Prostate gland (tissue), 2 donors: ENCODE measurements around the gene SHANK3.

Source experiments
- POLR2A ChIP-seq: fragments of 450-650 bp; IDR thresholded peaks from one replicate; pipeline ENCODE4 v1.6.1; 2016; ENCODE audit warnings: antibody characterized with exemption, mild to moderate bottlenecking
- POLR2AphosphoS5 ChIP-seq: sonication (generic); formaldehyde crosslinking; IDR thresholded peaks from one replicate; pipeline ENCODE4 v1.6.1; 2017; ENCODE audit warnings: antibody characterized with exemption
- TF ChIP-seq, protein P1 (sequence below), 4 experiments: fragments of 200-600 bp in 2 of 4; fragments of 450-650 bp in 2 of 4; sonication (generic) in 2 of 4; IDR thresholded peaks; 1 replicate in 3 of 4; 2 replicates in 1 of 4; pipeline ENCODE4 v1.5.1; 2016 to 2019; ENCODE audit warnings: antibody characterized with exemption in 4 of 4, mild to moderate bottlenecking in 2 of 4, moderate library complexity in 2 of 4

DNA sequence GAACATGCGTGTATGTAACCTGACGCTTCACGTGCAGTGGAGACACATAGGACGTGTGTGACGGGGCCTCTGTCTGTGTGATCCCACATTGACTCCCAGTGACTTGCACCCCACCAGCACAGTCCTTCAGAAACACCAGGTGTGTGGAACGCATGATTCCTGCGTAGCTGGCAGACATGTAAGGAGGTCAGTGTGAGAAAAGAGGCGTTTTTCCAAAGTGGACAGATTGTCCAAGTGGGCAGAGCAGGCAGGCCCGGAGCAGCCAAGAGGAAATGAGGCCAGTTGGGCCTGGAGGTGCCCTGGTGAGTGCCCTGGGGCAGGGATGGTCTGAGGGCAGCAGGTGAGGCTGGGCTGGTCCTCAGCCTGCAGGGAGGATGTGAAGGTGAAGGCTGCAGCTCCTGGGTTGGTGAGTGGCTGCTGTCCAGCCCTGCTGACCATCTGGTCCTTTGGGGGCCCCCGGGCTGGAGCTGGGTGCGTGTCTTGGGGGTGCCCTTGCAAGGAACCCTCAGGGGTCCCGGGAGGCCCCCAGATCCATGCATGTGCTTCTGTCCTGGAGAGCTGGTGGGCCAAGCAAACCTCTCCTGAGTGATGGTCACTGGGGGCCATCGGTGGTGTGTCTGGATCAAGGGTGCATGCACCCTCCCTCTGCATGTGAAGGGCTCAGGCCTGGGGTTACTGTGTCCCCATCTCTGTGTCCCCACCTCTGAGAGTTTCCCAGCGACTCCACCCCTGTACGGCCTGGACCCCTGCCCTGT, 26.6 kb downstream of the SHANK3 start:
- TF ChIP-seq, protein P1, sequence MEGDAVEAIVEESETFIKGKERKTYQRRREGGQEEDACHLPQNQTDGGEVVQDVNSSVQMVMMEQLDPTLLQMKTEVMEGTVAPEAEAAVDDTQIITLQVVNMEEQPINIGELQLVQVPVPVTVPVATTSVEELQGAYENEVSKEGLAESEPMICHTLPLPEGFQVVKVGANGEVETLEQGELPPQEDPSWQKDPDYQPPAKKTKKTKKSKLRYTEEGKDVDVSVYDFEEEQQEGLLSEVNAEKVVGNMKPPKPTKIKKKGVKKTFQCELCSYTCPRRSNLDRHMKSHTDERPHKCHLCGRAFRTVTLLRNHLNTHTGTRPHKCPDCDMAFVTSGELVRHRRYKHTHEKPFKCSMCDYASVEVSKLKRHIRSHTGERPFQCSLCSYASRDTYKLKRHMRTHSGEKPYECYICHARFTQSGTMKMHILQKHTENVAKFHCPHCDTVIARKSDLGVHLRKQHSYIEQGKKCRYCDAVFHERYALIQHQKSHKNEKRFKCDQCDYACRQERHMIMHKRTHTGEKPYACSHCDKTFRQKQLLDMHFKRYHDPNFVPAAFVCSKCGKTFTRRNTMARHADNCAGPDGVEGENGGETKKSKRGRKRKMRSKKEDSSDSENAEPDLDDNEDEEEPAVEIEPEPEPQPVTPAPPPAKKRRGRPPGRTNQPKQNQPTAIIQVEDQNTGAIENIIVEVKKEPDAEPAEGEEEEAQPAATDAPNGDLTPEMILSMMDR (IDR thresholded peaks at IDR 0.05) = no peak
- TF ChIP-seq POLR2A (no peak), POLR2AphosphoS5 (no peak)
